Mucosa of descending colon (tissue), 3 donors: ENCODE measurements around the gene TFAP2B. TPM values are rescaled to one million over a fixed set of nuclear protein-coding genes. Genes with fewer than 3 reads are reported as not detected.

ENCODE experiments used
- ATAC-seq: fragments of 200-7000 bp; cut with Tn5 transposase; one replicate; pipeline ENCODE4 v1.9.1; 2020; ENCODE audit warnings: mild to moderate bottlenecking, moderate library complexity
- DNase-seq, 3 donors: peaks; one replicate each; pipeline ENCODE4 v3.0.0-alpha.2; 2020
- H3K36me3 ChIP-seq: fragments of 200-600 bp; one replicate; pipeline ENCODE4 v1.8.0; 2021; ENCODE audit warnings: low read depth, mild to moderate bottlenecking
- H3K4me1 ChIP-seq: fragments of 200-600 bp; one replicate; pipeline ENCODE4 v1.8.0; 2021; ENCODE audit warnings: low read depth, mild to moderate bottlenecking
- H3K4me3 ChIP-seq: fragments of 200-600 bp; one replicate; pipeline ENCODE4 v1.8.0; 2021; ENCODE audit warnings: mild to moderate bottlenecking
- H3K9me3 ChIP-seq: fragments of 200-600 bp; one replicate; pipeline ENCODE4 v1.8.0; 2021; ENCODE audit warnings: mild to moderate bottlenecking
- intact Hi-C, 2 donors: fragments of 100-400 bp; cut with DNase I in 1 of 2; cut with micrococcal nuclease in 1 of 2; formaldehyde crosslinking; loops; one replicate each; pipeline versions ENCODE4 v1.11.0 to v1.11.1; 2022; cut with DNase I, micrococcal nuclease
- total RNA-seq, 3 donors: library from RNA; stranded (reverse); fragmentation: NEBNext Ultra II Directional in 2 of 3; extraction: Animal tissue kit (Norgen Biotek cat#: 25700) in 2 of 3; gene quantifications; one replicate each; pipeline versions ENCODE4 v1.2.1 to v1.2.4, GENCODE V29; 2021 to 2023
- TF ChIP-seq, protein P1 (sequence below): fragments of 200-600 bp; IDR thresholded peaks from one replicate; pipeline ENCODE4 v1.8.0; 2022; ENCODE audit warnings: antibody characterized with exemption, mild to moderate bottlenecking
- donor health status: DM: no; HTN: no; CAD: no; lungs with moderate emphysema.
- donor health status: DM: no; HTN: no; CAD: no.
- donor health status: DM: no; HTN: yes; CAD: no.

Gene TFAP2B
- total RNA-seq, 3 donors from 2014 or later: 0.66 TPM; not detected in 2

GRCh38 chr6:50824552-50824951, 5.9 kb downstream of the TFAP2B start:
- TF ChIP-seq, protein P1, sequence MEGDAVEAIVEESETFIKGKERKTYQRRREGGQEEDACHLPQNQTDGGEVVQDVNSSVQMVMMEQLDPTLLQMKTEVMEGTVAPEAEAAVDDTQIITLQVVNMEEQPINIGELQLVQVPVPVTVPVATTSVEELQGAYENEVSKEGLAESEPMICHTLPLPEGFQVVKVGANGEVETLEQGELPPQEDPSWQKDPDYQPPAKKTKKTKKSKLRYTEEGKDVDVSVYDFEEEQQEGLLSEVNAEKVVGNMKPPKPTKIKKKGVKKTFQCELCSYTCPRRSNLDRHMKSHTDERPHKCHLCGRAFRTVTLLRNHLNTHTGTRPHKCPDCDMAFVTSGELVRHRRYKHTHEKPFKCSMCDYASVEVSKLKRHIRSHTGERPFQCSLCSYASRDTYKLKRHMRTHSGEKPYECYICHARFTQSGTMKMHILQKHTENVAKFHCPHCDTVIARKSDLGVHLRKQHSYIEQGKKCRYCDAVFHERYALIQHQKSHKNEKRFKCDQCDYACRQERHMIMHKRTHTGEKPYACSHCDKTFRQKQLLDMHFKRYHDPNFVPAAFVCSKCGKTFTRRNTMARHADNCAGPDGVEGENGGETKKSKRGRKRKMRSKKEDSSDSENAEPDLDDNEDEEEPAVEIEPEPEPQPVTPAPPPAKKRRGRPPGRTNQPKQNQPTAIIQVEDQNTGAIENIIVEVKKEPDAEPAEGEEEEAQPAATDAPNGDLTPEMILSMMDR: no peak
- no peak for ATAC-seq

GRCh38 chr6:50825375-50826036, 6.8 kb downstream of the TFAP2B start:
- Histone ChIP-seq H3K36me3 (no peaks in the 10 kb centered on the region), H3K9me3 (no peaks in the 10 kb centered on the region), H3K4me3 (no peak overlapping the region), H3K4me1 (no peaks in the 10 kb centered on the region)
- intact Hi-C loops: no loop called here
- TF ChIP-seq, protein P1: no peak
- DNase-seq (no peak), ATAC-seq (no peak)

More at GRCh38 chr6:50824552-50824951, 5.9 kb downstream of the TFAP2B start:
- no peak overlapping the region for H3K4me3 ChIP-seq
- no peaks in the 10 kb centered on the region for H3K9me3 ChIP-seq
- intact Hi-C loops: no loop called here
- no peaks in the 10 kb centered on the region for H3K4me1 ChIP-seq
- no peak for DNase-seq
- H3K36me3 ChIP-seq: no peaks in the 10 kb centered on the region

- no peaks in the 10 kb centered on the region for H3K4me1 ChIP-seq
- no peak for ATAC-seq
- intact Hi-C loops: no loop called here
Observed at GRCh38 chr6:50826037-50826761, 7.5 kb downstream of the TFAP2B start.

DNA sequence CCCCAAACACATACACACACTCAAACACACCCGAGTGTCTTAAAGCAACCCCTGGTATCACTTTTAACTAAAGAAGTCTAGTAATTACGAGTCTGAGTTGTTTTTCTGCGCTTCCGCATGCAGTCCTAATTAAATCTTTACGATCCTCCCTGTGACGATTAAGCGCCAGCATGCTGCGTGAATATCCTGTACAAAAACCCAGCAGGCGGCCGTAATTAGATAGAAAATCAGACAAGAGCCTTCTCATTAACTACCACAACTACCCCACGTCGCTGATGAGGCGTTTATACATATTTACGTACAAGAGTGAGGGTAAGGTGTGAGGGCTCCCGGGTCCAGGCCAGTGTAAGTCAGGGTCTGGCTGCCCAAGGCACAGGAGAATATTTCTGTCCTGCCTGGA, 8.1 kb downstream of the TFAP2B start:
- no peak overlapping the region for H3K4me3 ChIP-seq
- DNase-seq (no peak), ATAC-seq (no peak)
- no peaks in the 10 kb centered on the region for H3K9me3 ChIP-seq
- intact Hi-C loops: no loop called here
- H3K4me1 ChIP-seq: no peaks in the 10 kb centered on the region
- no peaks in the 10 kb centered on the region for H3K36me3 ChIP-seq
- TF ChIP-seq, protein P1: no peak

More at GRCh38 chr6:50826037-50826761, 7.5 kb downstream of the TFAP2B start:
- TF ChIP-seq, protein P1: no peak
- no peaks in the 10 kb centered on the region for H3K36me3 ChIP-seq
- no peak for DNase-seq
- H3K4me3 ChIP-seq: no peak overlapping the region
- no peaks in the 10 kb centered on the region for H3K9me3 ChIP-seq

GRCh38 chr6:50829049-50829448, 10.4 kb downstream of the TFAP2B start:
- TF ChIP-seq, protein P1: no peak
- no peaks in the 10 kb centered on the region for H3K9me3 ChIP-seq
- ATAC-seq (no peak), DNase-seq (no peak)
- no peaks in the 10 kb centered on the region for H3K36me3 ChIP-seq
- intact Hi-C loops: no loop called here
- H3K4me1 ChIP-seq: no peaks in the 10 kb centered on the region
- no peak overlapping the region for H3K4me3 ChIP-seq
